Activated CD4-positive, alpha-beta T cell treated with anti-CD3 and anti-CD28 coated beads for 36 hours (primary cell): ENCODE data around the gene GATA2. TPM values are rescaled to one million over a fixed set of nuclear protein-coding genes. Genes with fewer than 3 reads are reported as not detected.

ENCODE experiments used
- ATAC-seq: fragments of 200-7000 bp; cut with Tn5 transposase; one replicate; pipeline ENCODE4 v1.10.0; 2021; ENCODE audit warnings: mild to moderate bottlenecking, moderate library complexity
- CTCF ChIA-PET: fragments of 350-600 bp; sonication (Branson Sonifier 250); formaldehyde crosslinking; loops from one replicate; lab custom pipeline; 2021; ENCODE audit warnings: antibody characterized with exemption; lab: Charles Lee
- POLR2A ChIA-PET: fragments of 350-600 bp; sonication (Branson Sonifier 250); formaldehyde crosslinking; loops from one replicate; lab custom pipeline; 2021; ENCODE audit warnings: antibody characterized with exemption, inconsistent platforms; lab: Charles Lee
- DNase-seq: peaks from one replicate; pipeline ENCODE4 v3.0.0-alpha.2; 2020
- H3K27ac Mint-ChIP-seq: one replicate; pipeline ENCODE4 v1.8.0; 2021; ENCODE audit warnings: mixed read lengths
- H3K27me3 Mint-ChIP-seq: one replicate; pipeline ENCODE4 v1.8.0; 2021; ENCODE audit warnings: mixed read lengths
- H3K36me3 Mint-ChIP-seq: one replicate; pipeline ENCODE4 v1.8.0; 2021; ENCODE audit warnings: low read depth, mixed read lengths
- H3K4me1 Mint-ChIP-seq: one replicate; pipeline ENCODE4 v1.8.0; 2021; ENCODE audit warnings: mixed read lengths
- H3K4me3 Mint-ChIP-seq: one replicate; pipeline ENCODE4 v1.8.0; 2021; ENCODE audit warnings: mild to moderate bottlenecking, moderate library complexity, mixed read lengths
- H3K9me3 Mint-ChIP-seq: one replicate; pipeline ENCODE4 v1.8.0; 2021; ENCODE audit warnings: low read depth, mixed read lengths
- intact Hi-C, 2 experiments: fragments of 100-400 bp; cut with DNase I in 1 of 2; cut with micrococcal nuclease in 1 of 2; formaldehyde crosslinking; loops; one replicate each; pipeline versions ENCODE4 v1.14.2 to v1.15.1; 2022 to 2024; cut with DNase I, micrococcal nuclease
- total RNA-seq, 2 experiments: library from RNA; stranded (reverse); gene quantifications; one replicate each; pipeline ENCODE4 v1.2.3, GENCODE V29; 2021

Gene GATA2
- total RNA-seq, 2 experiments from 2014 or later: 0.05 to 0.07 TPM

DNA sequence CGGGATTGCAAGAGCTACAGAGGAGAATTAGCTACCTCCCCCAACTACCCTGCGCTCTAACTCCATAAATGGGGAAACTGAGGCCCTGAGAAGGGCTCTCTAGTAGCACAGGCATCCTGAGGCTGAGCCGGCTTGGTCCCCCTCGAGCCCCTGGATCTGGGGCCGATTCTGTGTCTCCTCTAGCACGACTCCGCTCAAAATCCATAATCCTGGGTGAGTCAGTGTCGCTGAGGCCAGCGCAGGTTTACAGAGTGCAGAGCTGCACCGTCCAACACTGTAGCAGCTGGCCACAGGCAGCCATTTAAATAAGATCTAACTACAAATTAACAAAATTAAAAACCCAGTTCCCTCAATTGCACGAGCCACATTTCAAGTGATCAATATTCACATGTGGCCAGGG is 10.8 kb downstream of the GATA2 start:
- Mint-ChIP-seq H3K4me3 (no peak overlapping the region), H3K9me3 (no peaks in the 10 kb centered on the region), H3K4me1 (peaks cover 18% of the 10 kb centered on the region), H3K27me3 (peaks cover 65% of the 10 kb centered on the region), H3K27ac (no peak overlapping the region), H3K36me3 (no peaks in the 10 kb centered on the region)
- intact Hi-C loops: no loop called here
- ATAC-seq: no peak
- ChIA-PET CTCF (interaction anchor here (0.7 to 1.2 kb wide), 3 partner anchors 20 to 56 kb away, joined by 3 to 5 read pairs (median 3); no protein-coding TSS in a partner anchor), POLR2A (no interaction called here)
- DNase-seq: no peak

GRCh38 chr3:128481438-128481942 is 11.5 kb downstream of the GATA2 start:
- no peaks in the 10 kb centered on the region for H3K36me3 Mint-ChIP-seq
- intact Hi-C loops: no loop called here
- H3K4me1 Mint-ChIP-seq: peaks cover 16% of the 10 kb centered on the region
- ATAC-seq: no peak
- H3K9me3 Mint-ChIP-seq: no peaks in the 10 kb centered on the region
- H3K4me3 Mint-ChIP-seq: no peak overlapping the region
- H3K27me3 Mint-ChIP-seq: peaks cover 62% of the 10 kb centered on the region
- no peak for DNase-seq
- ChIA-PET CTCF (interaction anchor here (1.2 kb wide), 1 partner anchor 55 kb away, joined by 3 read pairs; no protein-coding TSS in a partner anchor), POLR2A (no interaction called here)
- no peak overlapping the region for H3K27ac Mint-ChIP-seq

DNA sequence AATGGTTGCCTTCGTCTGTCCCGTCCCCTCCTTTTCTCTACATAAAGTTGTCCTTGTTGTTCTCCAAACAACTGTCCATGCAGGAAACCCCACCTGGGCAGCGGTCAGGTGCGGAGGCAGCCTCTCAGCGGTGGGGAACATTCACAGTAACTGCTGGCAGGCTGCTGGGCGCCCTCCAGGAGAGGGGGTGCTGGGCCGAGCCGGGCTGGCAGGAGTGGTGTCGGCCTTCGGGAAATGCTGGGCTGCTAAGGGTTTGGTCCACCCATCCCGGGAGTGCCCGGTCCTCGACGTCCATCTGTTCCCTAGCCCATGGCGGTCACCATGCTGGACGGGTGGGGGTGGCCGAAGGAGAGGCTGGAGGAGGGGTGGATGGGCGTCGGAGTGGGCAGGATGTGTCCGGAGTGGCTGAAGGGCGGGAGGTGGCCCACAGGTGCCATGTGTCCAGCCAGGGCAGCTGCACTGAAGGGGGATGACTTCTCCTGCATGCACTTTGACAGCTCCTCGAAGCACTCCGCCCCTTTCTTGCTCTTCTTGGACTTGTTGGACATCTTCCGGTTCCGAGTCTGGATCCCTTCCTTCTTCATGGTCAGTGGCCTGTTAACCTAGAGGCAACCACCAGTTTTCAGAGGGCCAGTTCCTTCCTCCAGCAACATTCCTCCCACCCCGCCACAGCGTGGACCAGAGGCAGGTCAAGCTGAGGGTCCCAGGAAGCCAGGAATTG is 12.1 kb downstream of the GATA2 start:
- POLR2A ChIA-PET: no interaction called here
- H3K4me3 Mint-ChIP-seq: no peak overlapping the region
- intact Hi-C loops: no loop called here

DNA sequence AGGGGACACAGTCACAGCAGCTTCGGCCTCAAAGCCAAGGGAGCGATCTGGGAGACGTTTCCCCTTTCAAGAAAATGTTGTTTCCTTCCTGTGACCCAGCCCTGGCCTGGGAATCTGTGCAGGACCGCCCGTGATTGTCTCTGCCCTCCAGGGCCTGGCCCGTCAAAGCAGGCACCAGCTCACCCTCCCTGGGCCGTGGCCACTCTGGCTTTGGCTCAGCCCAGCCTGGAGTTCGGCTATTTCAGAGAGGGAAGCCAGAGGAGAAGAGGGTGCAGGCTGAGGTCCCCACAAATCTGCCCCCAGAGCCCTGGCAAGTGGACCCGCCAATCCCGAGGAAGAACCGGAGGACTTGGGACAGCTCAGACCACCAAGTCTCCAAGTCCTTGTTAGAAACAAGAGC is 12.7 kb downstream of the GATA2 start:
- DNase-seq (no peak), ATAC-seq (no peak)
- CTCF ChIA-PET: interaction anchor here (1.2 kb wide), 2 partner anchors 8 to 17 kb away, joined by 3 read pairs; no protein-coding TSS in a partner anchor
- H3K27me3 Mint-ChIP-seq: peaks cover 51% of the 10 kb centered on the region
- no peak overlapping the region for H3K27ac Mint-ChIP-seq
- peaks cover 11% of the 10 kb centered on the region for H3K4me1 Mint-ChIP-seq
- intact Hi-C loops: no loop called here
- H3K4me3 Mint-ChIP-seq: no peak overlapping the region
- POLR2A ChIA-PET: no interaction called here
- H3K9me3 Mint-ChIP-seq: no peaks in the 10 kb centered on the region
- H3K36me3 Mint-ChIP-seq: no peaks in the 10 kb centered on the region

More for the DNA sequence above, 12.1 kb downstream of the GATA2 start:
- DNase-seq (no peak), ATAC-seq (no peak)
- Mint-ChIP-seq H3K4me1 (peaks cover 11% of the 10 kb centered on the region), H3K36me3 (no peaks in the 10 kb centered on the region), H3K27me3 (peaks cover 57% of the 10 kb centered on the region), H3K9me3 (no peaks in the 10 kb centered on the region), H3K27ac (no peak overlapping the region)
- CTCF ChIA-PET: interaction anchor here (1.2 kb wide), 2 partner anchors 8 to 16 kb away, joined by 3 read pairs; no protein-coding TSS in a partner anchor

DNA sequence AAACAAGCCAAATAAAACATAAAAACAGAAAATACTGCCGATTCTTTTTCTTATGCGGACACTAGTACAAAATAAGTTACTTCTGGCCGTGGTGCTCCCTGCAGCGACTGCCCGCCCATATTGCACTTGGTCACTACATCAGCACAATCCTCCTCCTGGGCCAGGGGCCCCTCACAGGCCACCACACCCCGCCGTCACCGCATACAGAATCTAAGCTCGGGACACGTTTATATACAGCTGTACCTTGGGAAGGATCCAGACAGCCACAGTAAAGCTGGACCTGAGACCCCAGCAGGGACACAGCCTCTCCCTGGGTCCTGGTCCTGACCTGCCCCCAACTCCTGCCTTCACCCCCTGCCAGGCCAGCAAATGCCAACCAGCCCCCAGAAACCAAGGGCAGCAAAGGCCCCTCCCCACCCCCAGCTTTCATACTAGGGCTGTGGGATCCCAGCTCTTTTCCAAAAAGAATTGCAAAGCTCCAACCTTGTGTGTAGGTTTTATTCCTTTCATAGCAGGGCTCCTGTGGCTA is 13.4 kb downstream of the GATA2 start:
- Mint-ChIP-seq H3K4me3 (no peak overlapping the region), H3K9me3 (no peaks in the 10 kb centered on the region), H3K36me3 (no peaks in the 10 kb centered on the region), H3K27me3 (peaks cover 45% of the 10 kb centered on the region), H3K27ac (no peak overlapping the region), H3K4me1 (peaks cover 11% of the 10 kb centered on the region)
- ATAC-seq (no peak), DNase-seq (no peak)
- ChIA-PET POLR2A (no interaction called here), CTCF (interaction anchor here (1.2 kb wide), 1 partner anchor 7 kb away, joined by 3 read pairs; no protein-coding TSS in a partner anchor)
- intact Hi-C loops: no loop called here

DNA sequence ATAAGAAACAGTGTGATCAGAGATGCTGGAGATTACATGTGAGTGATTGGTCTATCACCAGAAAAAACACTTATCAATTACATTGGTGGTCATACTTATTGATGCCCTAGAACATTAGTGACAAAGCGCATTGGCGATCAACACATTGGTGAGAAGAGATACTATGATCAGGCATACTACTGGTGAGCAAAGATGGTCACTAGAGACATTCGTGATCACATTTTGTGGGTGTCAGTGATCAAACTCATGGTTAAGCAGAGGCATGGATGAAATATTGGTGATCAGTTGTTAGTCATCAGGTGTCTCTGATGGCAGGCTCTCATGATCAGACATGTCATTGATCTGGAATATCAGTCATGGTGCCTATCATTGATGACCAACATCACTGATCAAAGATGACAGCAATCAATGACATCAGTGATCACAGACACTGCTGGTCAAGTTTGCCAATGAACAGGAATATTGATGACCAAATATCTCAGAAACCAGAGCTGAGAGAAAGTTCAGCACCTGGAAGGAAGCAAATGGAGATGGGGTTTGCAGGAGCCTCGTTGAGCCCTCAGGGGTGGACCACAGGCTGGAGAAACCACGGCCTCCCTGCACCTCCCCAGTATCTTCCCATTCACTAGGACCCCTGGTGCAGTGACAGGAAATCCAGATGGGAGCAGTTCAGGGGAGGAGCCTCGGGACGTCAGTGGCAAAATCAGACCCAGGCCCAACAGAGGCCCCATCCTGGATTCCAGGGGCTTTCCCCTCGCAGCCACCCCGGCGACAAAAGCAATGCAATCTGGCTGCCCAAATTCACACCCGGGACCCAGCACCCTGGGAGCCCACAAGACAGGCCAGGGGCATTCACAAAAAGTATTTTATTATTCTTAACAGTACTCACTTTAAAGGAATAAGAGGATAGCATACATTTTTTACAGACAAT is 14.2 kb downstream of the GATA2 start:
- H3K36me3 Mint-ChIP-seq: no peaks in the 10 kb centered on the region
- H3K27ac Mint-ChIP-seq: no peak overlapping the region
- H3K9me3 Mint-ChIP-seq: no peaks in the 10 kb centered on the region
- H3K4me1 Mint-ChIP-seq: peaks cover 11% of the 10 kb centered on the region
- no peak for DNase-seq
- intact Hi-C loops: no loop called here
- H3K27me3 Mint-ChIP-seq: peaks cover 39% of the 10 kb centered on the region
- POLR2A ChIA-PET: no interaction called here
- CTCF ChIA-PET: no interaction called here
- H3K4me3 Mint-ChIP-seq: no peak overlapping the region
- ATAC-seq: no peak

DNA sequence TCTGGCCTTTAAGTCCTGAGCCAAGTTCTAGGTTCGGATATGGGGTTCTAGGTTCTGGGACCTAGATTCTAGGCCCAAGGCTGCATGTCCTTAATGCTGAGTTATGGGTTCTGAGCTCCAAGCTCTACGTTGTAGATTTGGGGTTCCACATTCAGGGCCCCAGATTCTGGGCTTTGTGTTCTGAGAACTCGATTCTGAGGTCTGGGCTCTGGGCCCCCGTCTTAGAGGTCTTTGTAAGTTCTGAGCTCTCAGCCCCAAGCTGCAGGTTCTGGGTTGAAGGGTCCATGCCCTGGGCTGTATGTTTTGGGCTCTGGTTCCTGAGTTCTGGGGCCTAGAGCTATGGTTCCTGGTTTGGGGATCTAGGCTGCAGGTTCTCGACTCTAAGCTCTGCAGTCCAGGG is 16.3 kb downstream of the GATA2 start:
- Mint-ChIP-seq H3K27me3 (peaks cover 19% of the 10 kb centered on the region), H3K9me3 (no peaks in the 10 kb centered on the region), H3K36me3 (no peaks in the 10 kb centered on the region), H3K4me3 (no peak overlapping the region), H3K27ac (no peak overlapping the region), H3K4me1 (no peaks in the 10 kb centered on the region)
- POLR2A ChIA-PET: no interaction called here
- CTCF ChIA-PET: interaction anchor here (0.7 to 1.0 kb wide), 2 partner anchors 13 to 185 kb away, joined by 3 to 4 read pairs; no protein-coding TSS in a partner anchor
- DNase-seq (no peak), ATAC-seq (no peak)
- intact Hi-C loops: no loop called here

DNA sequence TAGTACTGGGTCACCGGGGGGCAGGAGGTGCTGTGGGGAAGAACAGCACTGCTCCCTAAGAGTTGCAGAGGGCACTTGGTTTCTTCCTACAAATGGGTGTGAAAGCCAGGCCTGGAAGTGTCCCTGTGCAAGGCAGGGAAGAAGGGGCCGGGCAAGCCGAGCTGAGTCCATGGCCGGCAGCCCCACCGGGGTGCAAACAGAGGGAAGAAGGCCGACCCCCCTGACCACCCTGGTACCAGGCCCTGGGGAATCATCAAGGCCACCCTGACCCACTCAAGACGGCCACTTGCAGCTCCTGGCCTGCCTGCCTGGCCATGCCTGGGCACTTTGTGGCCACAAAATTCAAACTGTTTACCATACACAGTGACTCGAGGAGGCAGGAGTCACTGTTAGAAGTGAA is 17.6 kb downstream of the GATA2 start:
- ATAC-seq: no peak
- intact Hi-C loops: no loop called here
- CTCF ChIA-PET: no interaction called here

GRCh38 chr3:128473737-128474136 is 19.3 kb downstream of the GATA2 start:
- no peak overlapping the region for H3K4me3 Mint-ChIP-seq
- H3K4me1 Mint-ChIP-seq: no peaks in the 10 kb centered on the region
- no peaks in the 10 kb centered on the region for H3K9me3 Mint-ChIP-seq

More for the DNA sequence above, 17.6 kb downstream of the GATA2 start:
- H3K27me3 Mint-ChIP-seq: peaks cover 15% of the 10 kb centered on the region
- DNase-seq: no peak
- H3K4me1 Mint-ChIP-seq: no peaks in the 10 kb centered on the region
- no peak overlapping the region for H3K4me3 Mint-ChIP-seq
- no peaks in the 10 kb centered on the region for H3K36me3 Mint-ChIP-seq
- POLR2A ChIA-PET: no interaction called here
- no peak overlapping the region for H3K27ac Mint-ChIP-seq
- H3K9me3 Mint-ChIP-seq: no peaks in the 10 kb centered on the region

GRCh38 chr3:128473180-128473519 is 19.9 kb downstream of the GATA2 start:
- Mint-ChIP-seq H3K4me3 (no peak overlapping the region), H3K4me1 (no peaks in the 10 kb centered on the region), H3K27ac (no peak overlapping the region), H3K9me3 (no peaks in the 10 kb centered on the region), H3K27me3 (peaks cover 9% of the 10 kb centered on the region), H3K36me3 (no peaks in the 10 kb centered on the region)
- ChIA-PET POLR2A (no interaction called here), CTCF (interaction anchor here (0.8 kb wide), 1 partner anchor 26 kb away, joined by 3 read pairs; no protein-coding TSS in a partner anchor)
- intact Hi-C loops: no loop called here
- ATAC-seq (no peak), DNase-seq (no peak)

More at GRCh38 chr3:128473737-128474136, 19.3 kb downstream of the GATA2 start:
- intact Hi-C loops: no loop called here
- ChIA-PET CTCF (interaction anchor here (0.8 kb wide), 2 partner anchors 25 to 30 kb away, joined by 3 to 4 read pairs; no protein-coding TSS in a partner anchor), POLR2A (no interaction called here)
- ATAC-seq (no peak), DNase-seq (no peak)
- Mint-ChIP-seq H3K27me3 (peaks cover 15% of the 10 kb centered on the region), H3K27ac (no peak overlapping the region), H3K36me3 (no peaks in the 10 kb centered on the region)
